GM23248 (cell line): ENCODE results near the gene CMKLR1.

ENCODE experiments used
- EZH2 ChIP-seq: fragments of 200-600 bp; sonication (generic); IDR thresholded peaks from 2 replicates; pipeline ENCODE4 v1.6.1; 2018; ENCODE audit warnings: antibody characterized with exemption, mild to moderate bottlenecking; ENCODE audit not compliant: insufficient read depth, poor library complexity, severe bottlenecking
- EZH2phosphoT487 ChIP-seq: fragments of 200-600 bp; sonication (generic); IDR thresholded peaks from 2 replicates; pipeline ENCODE4 v1.6.1; 2018; ENCODE audit warnings: antibody characterized with exemption, moderate library complexity, mild to moderate bottlenecking, low read depth; ENCODE audit not compliant: insufficient read depth

GRCh38 chr12:108241986-108242703 lies 97.0 kb downstream of the CMKLR1 start:
- no peak for TF ChIP-seq EZH2phosphoT487
- TF ChIP-seq EZH2, result no peak
